ENCODE results near the gene SLAMF6. TPM values are rescaled to one million over a fixed set of nuclear protein-coding genes. Genes with fewer than 3 reads are reported as not detected.

SLAMF6 gene
- total and polyA plus RNA-seq, 10 of the 15 experiments (the other 5 are each of a cell fraction or from before 2014, with no cell fraction given): 20.5 to 89.6 (median 36.5) TPM

DNA sequence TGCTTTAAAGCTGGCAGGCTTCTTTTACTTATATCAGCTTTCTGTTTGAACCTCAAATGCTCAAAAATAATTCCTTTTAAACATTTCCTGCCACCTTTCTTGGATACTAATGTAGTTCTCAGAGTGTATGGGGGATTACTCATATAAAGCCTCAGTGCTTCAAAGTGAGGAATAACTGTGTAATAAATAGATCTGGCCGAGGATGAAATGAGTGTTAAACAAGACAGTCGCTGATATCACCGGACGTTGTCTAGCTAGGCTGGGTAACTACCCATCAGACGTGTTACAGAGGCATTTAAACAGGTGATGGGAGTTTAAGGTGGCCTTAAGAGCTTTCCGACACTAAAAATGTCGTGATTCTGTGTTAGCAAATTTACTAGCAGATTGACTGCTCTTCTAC lies 69.6 kb downstream of the SLAMF6 start (continued):
- TF ChIP-seq RFX5 (IDR thresholded peaks at IDR 0.05; ENCODE audit: low read depth, low read length) (no peak), MEF2A (IDR thresholded peaks at IDR 0.05; ENCODE audit: insufficient read depth, low read depth, low read length) (peak; percentile 92), RUNX3 (IDR thresholded peaks at IDR 0.05; ENCODE audit: low read length) (peak; percentile 71), TCF7 (IDR thresholded peaks at IDR 0.05; ENCODE audit: borderline replicate concordance) (peak; percentile 66; the same call in 1 of the 2 replicates), JUNB (IDR thresholded peaks at IDR 0.05) (peak; percentile 98), IKZF2 (IDR thresholded peaks at IDR 0.05) (peak; percentile 39 to 59; a peak in 3 of 4 replicates), DPF2 (IDR thresholded peaks at IDR 0.05) (no peak), TAF1 (IDR thresholded peaks at IDR 0.05; ENCODE audit: borderline replicate concordance, low read depth, low read length) (no peak)
- TF ChIP-seq, protein P1, sequence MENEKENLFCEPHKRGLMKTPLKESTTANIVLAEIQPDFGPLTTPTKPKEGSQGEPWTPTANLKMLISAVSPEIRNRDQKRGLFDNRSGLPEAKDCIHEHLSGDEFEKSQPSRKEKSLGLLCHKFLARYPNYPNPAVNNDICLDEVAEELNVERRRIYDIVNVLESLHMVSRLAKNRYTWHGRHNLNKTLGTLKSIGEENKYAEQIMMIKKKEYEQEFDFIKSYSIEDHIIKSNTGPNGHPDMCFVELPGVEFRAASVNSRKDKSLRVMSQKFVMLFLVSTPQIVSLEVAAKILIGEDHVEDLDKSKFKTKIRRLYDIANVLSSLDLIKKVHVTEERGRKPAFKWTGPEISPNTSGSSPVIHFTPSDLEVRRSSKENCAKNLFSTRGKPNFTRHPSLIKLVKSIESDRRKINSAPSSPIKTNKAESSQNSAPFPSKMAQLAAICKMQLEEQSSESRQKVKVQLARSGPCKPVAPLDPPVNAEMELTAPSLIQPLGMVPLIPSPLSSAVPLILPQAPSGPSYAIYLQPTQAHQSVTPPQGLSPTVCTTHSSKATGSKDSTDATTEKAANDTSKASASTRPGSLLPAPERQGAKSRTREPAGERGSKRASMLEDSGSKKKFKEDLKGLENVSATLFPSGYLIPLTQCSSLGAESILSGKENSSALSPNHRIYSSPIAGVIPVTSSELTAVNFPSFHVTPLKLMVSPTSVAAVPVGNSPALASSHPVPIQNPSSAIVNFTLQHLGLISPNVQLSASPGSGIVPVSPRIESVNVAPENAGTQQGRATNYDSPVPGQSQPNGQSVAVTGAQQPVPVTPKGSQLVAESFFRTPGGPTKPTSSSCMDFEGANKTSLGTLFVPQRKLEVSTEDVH (IDR thresholded peaks at IDR 0.05; ENCODE audit: low read depth, partially characterized antibody): no peak
- TF ChIP-seq, protein P2, sequence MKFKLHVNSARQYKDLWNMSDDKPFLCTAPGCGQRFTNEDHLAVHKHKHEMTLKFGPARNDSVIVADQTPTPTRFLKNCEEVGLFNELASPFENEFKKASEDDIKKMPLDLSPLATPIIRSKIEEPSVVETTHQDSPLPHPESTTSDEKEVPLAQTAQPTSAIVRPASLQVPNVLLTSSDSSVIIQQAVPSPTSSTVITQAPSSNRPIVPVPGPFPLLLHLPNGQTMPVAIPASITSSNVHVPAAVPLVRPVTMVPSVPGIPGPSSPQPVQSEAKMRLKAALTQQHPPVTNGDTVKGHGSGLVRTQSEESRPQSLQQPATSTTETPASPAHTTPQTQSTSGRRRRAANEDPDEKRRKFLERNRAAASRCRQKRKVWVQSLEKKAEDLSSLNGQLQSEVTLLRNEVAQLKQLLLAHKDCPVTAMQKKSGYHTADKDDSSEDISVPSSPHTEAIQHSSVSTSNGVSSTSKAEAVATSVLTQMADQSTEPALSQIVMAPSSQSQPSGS (IDR thresholded peaks at IDR 0.05; ENCODE audit: low read length): peak; percentile 93
